G401.6 (cell line): ENCODE measurements around the gene CHD2.

ENCODE experiments used
- FAIRE-seq: peaks from 2 replicates; lab custom pipeline; 2012; peaks lifted over from hg19 to GRCh38; lab: Jason Lieb, UNC

CHD2 gene

GRCh38 chr15:92885224-92886041 is 14.7 kb upstream of the CHD2 start:
- peak; percentile 89 for FAIRE-seq

- FAIRE-seq, result no peak
Observed at GRCh38 chr15:92886042-92886537, 14.0 kb upstream of the CHD2 start.

- no peak for FAIRE-seq
Observed at GRCh38 chr15:92886815-92887214, 13.3 kb upstream of the CHD2 start.

GRCh38 chr15:92887869-92888268 is 12.3 kb upstream of the CHD2 start:
- no peak for FAIRE-seq

GRCh38 chr15:92889390-92890107 is 10.6 kb upstream of the CHD2 start:
- peak; percentile 17 for FAIRE-seq

- FAIRE-seq, result peak; percentile 52
Observed at GRCh38 chr15:92891533-92892200, 8.5 kb upstream of the CHD2 start.

- FAIRE-seq, result peak; percentile 50
Observed at GRCh38 chr15:92892201-92892555, 7.9 kb upstream of the CHD2 start.

- FAIRE-seq, result no peak
Observed at GRCh38 chr15:92893200-92893599, 6.9 kb upstream of the CHD2 start.

- no peak for FAIRE-seq
Observed at GRCh38 chr15:92896561-92896960, 3.6 kb upstream of the CHD2 start.

- FAIRE-seq, result no peak
Observed at GRCh38 chr15:92897620-92898019, 2.5 kb upstream of the CHD2 start.

GRCh38 chr15:92898988-92899582 is 1.0 kb upstream of the CHD2 start:
- FAIRE-seq, result no peak

GRCh38 chr15:92899601-92899947 is 550 bp upstream of the CHD2 start:
- no peak for FAIRE-seq

- FAIRE-seq, result peak; percentile 70
Observed at GRCh38 chr15:92900731-92901071, 577 bp downstream of the CHD2 start.

GRCh38 chr15:92901072-92901761 is 1.1 kb downstream of the CHD2 start:
- peak; percentile 50 for FAIRE-seq

- peak; percentile 28 for FAIRE-seq
Observed at GRCh38 chr15:92901995-92902394, 1.9 kb downstream of the CHD2 start.

GRCh38 chr15:92902737-92903593 is 2.8 kb downstream of the CHD2 start:
- FAIRE-seq, result peak; percentile 91

GRCh38 chr15:92903631-92903965 is 3.5 kb downstream of the CHD2 start:
- no peak for FAIRE-seq

GRCh38 chr15:92903966-92904721 is 4.0 kb downstream of the CHD2 start:
- FAIRE-seq, result peak; percentile 96

GRCh38 chr15:92904722-92905571 is 4.8 kb downstream of the CHD2 start:
- no peak for FAIRE-seq

GRCh38 chr15:92906020-92906419 is 5.9 kb downstream of the CHD2 start:
- FAIRE-seq, result no peak
